Neural cell (in vitro differentiated cells): Measurements from ENCODE around the gene GTPBP10.

Experiments used
- CTCF ChIP-seq: fragments of 450-650 bp; IDR thresholded peaks from 2 replicates; pipeline ENCODE4 v1.5.1; 2014; ENCODE audit warnings: antibody characterized with exemption, mild to moderate bottlenecking, moderate library complexity; ENCODE audit not compliant: poor library complexity, severe bottlenecking
- EP300 ChIP-seq: fragments of 450-650 bp; conservative IDR thresholded peaks from 2 replicates; pipeline ENCODE4 v1.6.1; 2014; ENCODE audit warnings: antibody characterized with exemption, mild to moderate bottlenecking, moderate library complexity; ENCODE audit not compliant: poor library complexity, severe bottlenecking
- EZH2 ChIP-seq: fragments of 200-600, 300-800 bp; shearing (Covaris generic), sonication (generic); IDR thresholded peaks from 2 replicates; pipeline ENCODE4 v1.6.1; 2014; ENCODE audit warnings: antibody characterized with exemption, low read length, borderline replicate concordance, mild to moderate bottlenecking; ENCODE audit not compliant: insufficient read depth, poor library complexity, severe bottlenecking
- POLR2AphosphoS5 ChIP-seq: IDR thresholded peaks from 2 replicates; pipeline ENCODE4 v1.6.1; 2012
- RAD21 ChIP-seq: fragments of 450-650 bp; conservative IDR thresholded peaks from 2 replicates; pipeline ENCODE4 v1.6.1; 2014; ENCODE audit warnings: antibody characterized with exemption, mild to moderate bottlenecking, moderate library complexity
- SMC3 ChIP-seq: fragments of 450-650 bp; conservative IDR thresholded peaks from 2 replicates; pipeline ENCODE4 v1.6.1; 2014; ENCODE audit warnings: antibody characterized with exemption, mild to moderate bottlenecking, moderate library complexity; ENCODE audit not compliant: poor library complexity

GRCh38 chr7:90322837-90323236, 23.7 kb upstream of the GTPBP10 start:
- TF ChIP-seq EZH2 (no peak), CTCF (no peak), EP300 (no peak), POLR2AphosphoS5 (no peak), SMC3 (no peak), RAD21 (no peak)
